Measurements from ENCODE around the gene EFCAB8. TPM values are rescaled to one million over a fixed set of nuclear protein-coding genes. Genes with fewer than 3 reads are reported as not detected.

EFCAB8 gene
- total RNA-seq, 1 experiment from 2014 or later: 0.09 TPM

GRCh38 chr20:33006776-33007375, 148.2 kb downstream of the EFCAB8 start:
- H4K91ac ChIP-seq (ENCODE audit: insufficient read length, low read depth, low read length): no peak overlapping the region
- no peaks in the 10 kb centered on the region for H3K9me3 ChIP-seq (ENCODE audit: control insufficient read depth, low read depth, low read length)
- H3K27ac ChIP-seq (ENCODE audit: insufficient read length, low read depth, low read length): no peak overlapping the region
- H3K9me3 Mint-ChIP-seq: peaks cover 5% of the 10 kb centered on the region in 2 experiments; a peak in 3 of 5 replicates
- no peak overlapping the region for H2BK120ac ChIP-seq (ENCODE audit: low read depth, low read length, poor library complexity, severe bottlenecking)
- no peak overlapping the region for H2AFZ ChIP-seq (ENCODE audit: low read length)
- no peak overlapping the region for H3K4ac ChIP-seq (ENCODE audit: low read depth, low read length)
- no peaks in the 10 kb centered on the region for H4K20me1 ChIP-seq (ENCODE audit: control insufficient read depth, insufficient read depth, insufficient read length)
- no peak overlapping the region for H4K8ac ChIP-seq (replicated peaks; ENCODE audit: insufficient read length, low read depth, low read length)
- no peaks in the 10 kb centered on the region for H3K79me2 ChIP-seq (ENCODE audit: insufficient read depth, low read length)
- H3K23me2 ChIP-seq (ENCODE audit: insufficient read length, low read depth, low read length, poor library complexity, severe bottlenecking): no peaks in the 10 kb centered on the region
- H3K9ac ChIP-seq (ENCODE audit: extremely low read depth, insufficient read length, low read length): no peak overlapping the region
- no peaks in the 10 kb centered on the region for H3K27me3 ChIP-seq (ENCODE audit: insufficient read depth, low read length)
- H3K79me1 ChIP-seq (ENCODE audit: insufficient read depth, low read depth, low read length, poor library complexity, severe bottlenecking): no peaks in the 10 kb centered on the region
- no peak overlapping the region for H3K4me3 Mint-ChIP-seq
- no peak overlapping the region for H3T11ph ChIP-seq (ENCODE audit: low read length)
- peaks cover 4% of the 10 kb centered on the region for H3K27me3 Mint-ChIP-seq (ENCODE audit: low read depth)
- H3K14ac ChIP-seq (ENCODE audit: insufficient read depth, low read length): no peak overlapping the region
- no peak for DNase-seq
- no peak overlapping the region for H3K56ac ChIP-seq (ENCODE audit: insufficient read length, low read depth, low read length)
- no peak overlapping the region for H3K23ac ChIP-seq (ENCODE audit: insufficient read length, low read depth, low read length)
- peaks cover 0 to 4% (median 0%) of the 10 kb centered on the region in 3 experiments; a peak in 3 of 7 replicates for H3K36me3 Mint-ChIP-seq (ENCODE audit: insufficient read depth in 1 of 3, low read depth in 3 of 3)
- H2BK5ac ChIP-seq (ENCODE audit: insufficient read length, low read length): no peak overlapping the region
- H2AK5ac ChIP-seq (ENCODE audit: insufficient read length, low read length): no peak overlapping the region
- H4K5ac ChIP-seq (ENCODE audit: insufficient read length, low read depth, low read length): no peak overlapping the region
- no peak overlapping the region for H2BK20ac ChIP-seq (ENCODE audit: low read depth, low read length, poor library complexity, severe bottlenecking)
- no peak for TF ChIP-seq CTCF (conservative IDR thresholded peaks at IDR 0.05)
- no peak overlapping the region for H3K4me2 ChIP-seq (ENCODE audit: insufficient read depth, insufficient read length, low read length)
- H3K4me1 Mint-ChIP-seq: no peaks in the 10 kb centered on the region
- H3K27ac Mint-ChIP-seq: no peak overlapping the region
- H2BK15ac ChIP-seq (ENCODE audit: low read depth, low read length): no peak overlapping the region
- no CpG with 5 or more reads among the region's 8 CpGs for WGBS (ENCODE audit: extremely low coverage, insufficient read length, low lambda C conversion rate)
- no peak overlapping the region for H3K18ac ChIP-seq (ENCODE audit: insufficient read length, low read depth, low read length)
- H3K4me1 ChIP-seq (ENCODE audit: insufficient read depth, low read length): no peaks in the 10 kb centered on the region
- no peak overlapping the region for H2BK12ac ChIP-seq (ENCODE audit: insufficient read length, low read depth, low read length)

Measured in H9 (cell line).